K562 (cell line): Measurements from ENCODE around the gene SELENOK. TPM values are rescaled to one million over a fixed set of nuclear protein-coding genes. Genes with fewer than 3 reads are reported as not detected.

ENCODE experiments used
- AFF4 ChIP-seq: sonication (generic); formaldehyde crosslinking; IDR thresholded peaks from 2 replicates; pipeline ENCODE4 v1.8.0; 2023; ENCODE audit warnings: mild to moderate bottlenecking, missing genetic modification reagents
- E2F6 ChIP-seq, 2 experiments: IDR thresholded peaks; 2 replicates each; pipeline ENCODE4 v1.6.1; 2011; ENCODE audit warnings: borderline replicate concordance in 1 of 2, control low read depth in 1 of 2, low read depth in 1 of 2, low read length in 1 of 2, mild to moderate bottlenecking in 1 of 2, mixed read lengths in 1 of 2, moderate library complexity in 1 of 2; ENCODE audit not compliant: insufficient read depth in 1 of 2, insufficient read length in 1 of 2, poor library complexity in 1 of 2, severe bottlenecking in 1 of 2; ENCODE audit errors: extremely low read depth in 1 of 2
- ELF1 ChIP-seq: fragments of 200-800 bp; sonication (Bioruptor generic); IDR thresholded peaks from 2 replicates; pipeline ENCODE4 v1.6.1; 2016; ENCODE audit warnings: missing genetic modification characterization, missing compliant biosample characterization
- GABPB1 ChIP-seq: sonication (generic); formaldehyde crosslinking; IDR thresholded peaks from 2 replicates; pipeline ENCODE4 v1.8.0; 2022; ENCODE audit warnings: mild to moderate bottlenecking, missing genetic modification reagents
- POLR2H ChIP-seq: IDR thresholded peaks from 2 replicates; pipeline ENCODE4 v1.6.1; 2016; ENCODE audit warnings: missing genetic modification characterization, low read depth, mild to moderate bottlenecking, control low read depth, missing compliant biosample characterization, moderate library complexity
- SIN3A ChIP-seq, 2 experiments: fragments of 150-350 bp in 1 of 2; IDR thresholded peaks; 2 replicates each; pipeline ENCODE4 v1.6.1; 2011 to 2016; ENCODE audit warnings: borderline replicate concordance in 2 of 2, low read depth in 2 of 2, low read length in 2 of 2, mild to moderate bottlenecking in 2 of 2, moderate library complexity in 2 of 2; ENCODE audit not compliant: control insufficient read depth in 1 of 2
- TARDBP ChIP-seq: fragments of 450-650 bp; IDR thresholded peaks from 2 replicates; pipeline ENCODE4 v1.6.1; 2016
- VEZF1 ChIP-seq: fragments of 200-800 bp; sonication (Bioruptor generic); IDR thresholded peaks from 2 replicates; pipeline ENCODE4 v1.6.1; 2017; ENCODE audit warnings: missing genetic modification characterization, missing compliant biosample characterization
- ZMIZ1 ChIP-seq, 2 experiments: fragments of 150-350 bp in 1 of 2; IDR thresholded peaks; 2 replicates each; pipeline ENCODE4 v1.6.1; 2012 to 2016; ENCODE audit warnings: low read depth in 2 of 2, low read length in 2 of 2, mild to moderate bottlenecking in 1 of 2, moderate library complexity in 1 of 2
- polyA plus RNA-seq, 8 experiments: library from polyadenylated mRNA; depleted of rRNA in 4 of 8; stranded (reverse) in 5 of 8; unstranded in 3 of 8; fragments of >200 nt; fragmentation: Nextera tagmentation in 2 of 8; fragmentation: Illumina TruSeq in 1 of 8; extraction: Ambion mirVana in 2 of 8; extraction: Trizol in 1 of 8; gene quantifications; 2 replicates each; pipeline versions ENCODE4 v1.2.1 to v1.2.3, GENCODE V29; 2011 to 2014; ENCODE audit warnings: inconsistent platforms in 1 of 8, missing spikeins in 1 of 8
- total RNA-seq, 7 experiments: library from RNA; depleted of rRNA in 6 of 7; stranded (reverse); fragments of >200 nt in 6 of 7; fragmentation: Illumina TruSeq in 2 of 7; extraction: Trizol in 2 of 7; gene quantifications; 2 replicates each; pipeline versions ENCODE4 v1.2.1 to v1.2.3, GENCODE V29; 2011 to 2021; ENCODE audit warnings: low replicate concordance in 1 of 7

The SELENOK gene
- total and polyA plus RNA-seq, 9 of the 15 experiments (the other 6 are each of a cell fraction or from before 2014, with no cell fraction given): 18.3 to 164 (median 34.8) TPM

GRCh38 chr3:53891497-53892285, at the start of gene SELENOK (continued):
- TF ChIP-seq ZMIZ1 (IDR thresholded peaks at IDR 0.05; ENCODE audit: low read depth in 2 of 2, low read length in 2 of 2) (no peak), GABPB1 (CRISPR knock-in tag) (peak; percentile 94), E2F6 (IDR thresholded peaks at IDR 0.05; ENCODE audit: borderline replicate concordance in 1 of 2, extremely low read depth in 1 of 2, insufficient read depth in 1 of 2, insufficient read length in 1 of 2, low read depth in 1 of 2, low read length in 1 of 2, poor library complexity in 1 of 2, severe bottlenecking in 1 of 2) (peak; percentile 45 to 58), VEZF1 (peak; percentile 77), AFF4 (CRISPR knock-in tag) (no peak), TARDBP (0 out of 2 replicates have a peak, but pooled peaks have one; percentile 35), POLR2H (peak; percentile 84), ELF1 (tag) (0 out of 2 replicates have a peak, but pooled peaks have one; percentile 35), SIN3A (IDR thresholded peaks at IDR 0.05; ENCODE audit: borderline replicate concordance in 2 of 2, control insufficient read depth in 1 of 2, low read depth in 2 of 2, low read length in 2 of 2) (peak in 1 of 2 experiments; percentile 38; a peak in 1 of 4 replicates)
